KMS-11 (cell line): ENCODE data around the gene MYO1E.

Experiments used
- H2AFZ ChIP-seq: fragments of 200-600 bp; sonication (generic); 2 replicates; pipeline ENCODE4 v1.6.1; 2016; ENCODE audit warnings: antibody characterized with exemption, mixed run types, low read depth
- H3K27ac ChIP-seq: fragments of 200-600 bp; sonication (generic); 2 replicates; pipeline ENCODE4 v1.6.1; 2016; ENCODE audit warnings: mild to moderate bottlenecking, mixed run types
- H3K27me3 ChIP-seq: fragments of 200-600 bp; sonication (generic); 2 replicates; pipeline ENCODE4 v1.6.1; 2017; ENCODE audit warnings: mild to moderate bottlenecking, low read depth, mixed run types, moderate library complexity; ENCODE audit not compliant: insufficient read depth
- H3K36me3 ChIP-seq: fragments of 200-600 bp; sonication (generic); 2 replicates; pipeline ENCODE4 v1.6.1; 2017; ENCODE audit warnings: mild to moderate bottlenecking, mixed run types; ENCODE audit not compliant: insufficient read depth
- H3K4me1 ChIP-seq: fragments of 200-600 bp; sonication (generic); 2 replicates; pipeline ENCODE4 v1.6.1; 2016; ENCODE audit warnings: mild to moderate bottlenecking, low read depth, mixed run types; ENCODE audit not compliant: poor library complexity, severe bottlenecking
- H3K4me2 ChIP-seq: fragments of 200-600 bp; sonication (generic); 2 replicates; pipeline ENCODE4 v1.7.0; 2016; ENCODE audit warnings: mild to moderate bottlenecking, mixed run types
- H3K4me3 ChIP-seq: fragments of 200-600 bp; sonication (generic); IDR thresholded peaks from 2 replicates; pipeline ENCODE4 v1.6.1; 2017; ENCODE audit warnings: low read depth, low read length, mixed read lengths; ENCODE audit not compliant: insufficient read depth
- H3K79me2 ChIP-seq: fragments of 200-600 bp; sonication (generic); 2 replicates; pipeline ENCODE4 v1.6.1; 2016; ENCODE audit warnings: low read depth, mixed run types; ENCODE audit not compliant: insufficient read depth
- H3K9ac ChIP-seq: fragments of 200-600 bp; sonication (generic); 2 replicates; pipeline ENCODE4 v1.6.1; 2016; ENCODE audit warnings: mild to moderate bottlenecking, mixed run types
- H4K20me1 ChIP-seq: fragments of 200-600 bp; sonication (generic); 2 replicates; pipeline ENCODE4 v1.6.1; 2016; ENCODE audit warnings: mild to moderate bottlenecking, mixed run types; ENCODE audit not compliant: insufficient read depth
- CTCF ChIP-seq: fragments of 200-600 bp; sonication (generic); conservative IDR thresholded peaks from 2 replicates; pipeline ENCODE4 v1.6.1; 2017; ENCODE audit warnings: low read depth, mild to moderate bottlenecking, antibody characterized with exemption, low read length, moderate library complexity, mixed read lengths

The MYO1E gene

DNA sequence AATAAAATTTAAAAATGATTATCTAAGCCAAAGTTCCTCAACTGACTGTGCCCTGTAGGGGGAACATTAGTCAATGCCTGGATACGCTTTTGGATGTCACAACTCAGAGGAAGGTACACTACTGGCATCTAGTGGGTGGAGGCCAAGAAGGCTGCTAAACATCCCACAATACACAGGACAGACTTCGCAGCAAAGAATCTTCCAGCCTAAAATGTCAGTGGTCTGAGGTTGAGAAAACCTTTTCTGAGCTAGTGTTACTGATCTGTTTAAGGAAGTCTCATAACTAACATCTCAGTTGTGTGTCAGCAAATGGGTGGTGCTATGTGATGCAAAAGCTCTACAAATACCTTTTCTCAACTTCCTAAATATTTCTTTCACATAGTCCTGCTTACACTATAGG, 186.9 kb downstream of the MYO1E start:
- Histone ChIP-seq H2AFZ (no peak overlapping the region), H3K79me2 (no peaks in the 10 kb centered on the region), H3K36me3 (no peaks in the 10 kb centered on the region), H3K9ac (no peak overlapping the region), H3K4me3 (no peak overlapping the region), H4K20me1 (no peaks in the 10 kb centered on the region), H3K4me2 (no peak overlapping the region), H3K4me1 (no peaks in the 10 kb centered on the region), H3K27me3 (no peaks in the 10 kb centered on the region), H3K27ac (no peak overlapping the region)
- no peak for TF ChIP-seq CTCF

GRCh38 chr15:59180945-59181600, 191.6 kb downstream of the MYO1E start:
- Histone ChIP-seq H3K4me1 (no peaks in the 10 kb centered on the region), H3K4me3 (no peak overlapping the region), H3K79me2 (no peaks in the 10 kb centered on the region), H3K36me3 (no peaks in the 10 kb centered on the region), H3K9ac (no peak overlapping the region), H2AFZ (no peak overlapping the region), H4K20me1 (no peaks in the 10 kb centered on the region), H3K27me3 (no peaks in the 10 kb centered on the region), H3K27ac (no peak overlapping the region), H3K4me2 (no peak overlapping the region)
- TF ChIP-seq CTCF = no peak

DNA sequence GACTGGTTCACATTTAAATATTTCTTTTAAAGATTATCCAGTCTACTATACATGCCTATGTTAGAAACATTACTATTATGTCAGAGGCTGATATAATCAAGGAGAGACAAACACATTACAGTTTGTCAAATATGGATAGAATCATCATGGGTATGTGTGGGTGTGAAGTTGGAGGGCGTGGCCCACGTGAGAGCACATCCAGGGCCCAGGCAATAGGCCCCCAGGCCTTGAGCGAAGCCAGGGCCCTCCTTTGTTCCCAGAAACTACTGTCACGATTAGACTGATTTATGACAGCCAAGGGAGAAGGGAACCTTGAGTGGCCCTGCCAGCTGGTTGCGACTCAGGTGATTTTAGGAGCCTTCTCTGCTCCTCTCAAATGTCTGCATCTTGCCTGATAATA, 193.0 kb downstream of the MYO1E start:
- Histone ChIP-seq H3K4me2 (no peak overlapping the region), H3K4me1 (no peaks in the 10 kb centered on the region), H2AFZ (no peak overlapping the region), H4K20me1 (no peaks in the 10 kb centered on the region), H3K36me3 (no peaks in the 10 kb centered on the region), H3K27me3 (no peaks in the 10 kb centered on the region), H3K27ac (no peak overlapping the region), H3K4me3 (no peak overlapping the region), H3K79me2 (no peaks in the 10 kb centered on the region), H3K9ac (no peak overlapping the region)
- TF ChIP-seq CTCF = no peak

DNA sequence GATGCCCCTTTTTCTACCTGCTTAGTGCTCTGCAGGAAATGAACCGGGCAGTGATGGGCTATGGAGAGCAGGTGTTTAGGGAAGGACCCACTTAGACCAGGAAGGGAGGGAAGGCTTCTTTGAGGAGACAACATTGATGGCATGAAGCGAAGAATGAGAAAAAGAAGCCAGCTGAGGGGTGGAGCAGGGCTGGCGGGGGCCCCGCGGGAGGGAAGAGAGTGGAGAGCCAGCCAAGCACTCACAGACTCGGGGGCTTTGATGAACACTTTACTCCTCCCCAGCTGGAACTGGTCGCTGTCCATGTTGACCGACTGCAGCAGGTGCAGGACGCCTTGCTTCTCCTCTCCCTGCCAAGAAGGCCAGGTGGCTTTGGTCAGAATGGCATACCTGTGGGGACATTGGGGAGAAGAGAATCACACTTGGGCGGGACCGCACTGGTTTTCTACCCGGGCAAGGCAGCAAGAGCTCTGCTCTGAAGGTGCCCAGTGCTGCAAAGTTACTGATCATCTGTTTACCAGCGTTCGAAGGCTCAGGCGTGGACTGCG, 194.4 kb downstream of the MYO1E start:
- no peaks in the 10 kb centered on the region for H3K79me2 ChIP-seq
- no peak overlapping the region for H3K4me3 ChIP-seq
- H3K4me2 ChIP-seq = no peak overlapping the region
- no peak overlapping the region for H3K27ac ChIP-seq
- H3K36me3 ChIP-seq = no peaks in the 10 kb centered on the region
- H3K9ac ChIP-seq = no peak overlapping the region
- no peak overlapping the region for H2AFZ ChIP-seq
- H3K4me1 ChIP-seq = no peaks in the 10 kb centered on the region
- H3K27me3 ChIP-seq = no peaks in the 10 kb centered on the region
- no peaks in the 10 kb centered on the region for H4K20me1 ChIP-seq
- no peak for TF ChIP-seq CTCF
